IPS-15b (cell line): ENCODE measurements around the gene RAB36.

ENCODE experiments used
- H3K27me3 ChIP-seq: one replicate; pipeline ENCODE4 v1.6.1; 2013; ENCODE audit warnings: low read length; ENCODE audit not compliant: control insufficient read depth, insufficient read depth
- H3K36me3 ChIP-seq: one replicate; pipeline ENCODE4 v1.6.1; 2013; ENCODE audit warnings: low read length; ENCODE audit not compliant: control insufficient read depth, insufficient read depth
- H3K4me1 ChIP-seq: one replicate; pipeline ENCODE4 v1.6.1; 2013; ENCODE audit warnings: mild to moderate bottlenecking, low read length; ENCODE audit not compliant: control insufficient read depth, insufficient read depth
- H3K4me3 ChIP-seq: one replicate; pipeline ENCODE4 v1.5.1; 2013; ENCODE audit warnings: low read depth, low read length
- H3K9ac ChIP-seq: one replicate; pipeline ENCODE4 v1.6.1; 2013; ENCODE audit warnings: low read depth, mild to moderate bottlenecking, low read length
- H3K9me3 ChIP-seq: one replicate; pipeline ENCODE4 v1.6.1; 2013; ENCODE audit warnings: mild to moderate bottlenecking, low read length; ENCODE audit not compliant: control insufficient read depth, insufficient read depth

The RAB36 gene

GRCh38 chr22:23202812-23203451 is 57.7 kb downstream of the RAB36 start:
- Histone ChIP-seq H3K36me3 (peaks cover 8% of the 10 kb centered on the region), H3K9ac (no peak overlapping the region), H3K27me3 (no peaks in the 10 kb centered on the region), H3K9me3 (no peaks in the 10 kb centered on the region), H3K4me1 (peaks cover 8% of the 10 kb centered on the region), H3K4me3 (no peak overlapping the region)

DNA sequence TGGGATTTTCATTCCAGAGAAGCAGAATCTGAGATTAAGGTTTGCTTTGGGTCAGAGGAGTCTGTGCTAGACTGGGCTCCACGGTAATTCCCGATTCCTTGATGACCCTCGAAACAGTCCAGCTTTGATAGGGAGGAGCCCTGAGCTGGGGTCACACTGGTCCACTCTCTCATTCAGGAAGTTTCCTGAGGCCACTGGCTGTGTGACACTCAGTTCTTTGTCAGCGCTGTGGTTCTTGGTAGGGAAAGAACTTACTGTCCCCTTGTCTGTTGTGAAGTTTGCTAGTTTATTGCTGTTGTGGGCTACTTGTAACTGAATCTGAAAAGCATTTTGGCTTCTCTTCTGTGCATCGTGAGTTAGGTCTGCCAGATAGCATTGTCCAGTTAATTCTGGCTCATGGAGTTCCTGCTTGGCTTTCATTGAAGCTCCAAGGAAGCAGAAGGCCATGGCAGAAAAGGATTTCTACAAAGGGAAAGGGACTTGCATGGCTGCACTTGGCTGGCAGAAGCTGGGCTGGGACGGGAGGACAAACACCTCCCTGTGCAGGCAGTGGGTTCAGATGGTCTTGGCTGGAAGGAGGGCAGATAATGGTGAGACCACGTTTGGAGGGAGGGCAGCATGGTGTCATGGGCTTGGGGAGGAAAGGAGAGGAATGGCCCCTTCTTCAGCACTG is 58.3 kb downstream of the RAB36 start:
- Histone ChIP-seq H3K9ac (no peak overlapping the region), H3K4me1 (peaks cover 8% of the 10 kb centered on the region), H3K36me3 (peaks cover 11% of the 10 kb centered on the region)

GRCh38 chr22:23204125-23204488 is 58.8 kb downstream of the RAB36 start:
- Histone ChIP-seq H3K4me1 (peaks cover 6% of the 10 kb centered on the region), H3K27me3 (no peaks in the 10 kb centered on the region), H3K9ac (no peak overlapping the region), H3K4me3 (no peak overlapping the region), H3K9me3 (no peaks in the 10 kb centered on the region), H3K36me3 (peaks cover 11% of the 10 kb centered on the region)

More for the DNA sequence above, 58.3 kb downstream of the RAB36 start:
- Histone ChIP-seq H3K27me3 (no peaks in the 10 kb centered on the region), H3K9me3 (no peaks in the 10 kb centered on the region), H3K4me3 (no peak overlapping the region)

DNA sequence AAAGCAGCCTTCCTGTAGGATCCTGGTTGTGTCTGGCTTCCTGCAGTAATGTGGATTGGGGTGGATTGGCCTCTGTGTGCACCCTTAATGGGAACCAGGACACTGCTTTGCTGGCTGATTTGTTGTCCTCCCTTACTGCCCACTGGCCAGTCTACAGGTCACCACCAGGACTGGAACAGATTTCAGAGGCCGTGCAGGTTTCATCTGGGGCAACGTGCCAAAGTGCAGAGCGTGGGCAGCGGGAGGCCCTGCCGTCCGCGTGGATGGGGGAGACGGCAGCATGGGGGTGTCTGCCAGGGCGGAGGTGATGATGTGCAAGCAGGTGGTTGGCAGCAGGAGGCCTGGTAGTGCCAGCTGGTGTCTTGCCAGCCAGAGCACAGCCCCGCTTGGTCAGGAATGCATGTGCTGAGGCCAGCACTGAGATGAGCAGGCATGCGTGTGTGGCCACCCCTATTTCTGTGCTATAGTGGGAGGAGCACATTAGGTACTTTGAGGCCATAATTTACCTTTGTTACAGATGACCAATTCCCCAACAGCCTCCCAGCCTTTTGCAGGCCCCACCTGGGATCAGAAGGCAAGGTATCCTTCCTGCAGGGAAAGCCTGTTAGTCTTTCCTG is 59.4 kb downstream of the RAB36 start:
- Histone ChIP-seq H3K4me1 (peaks cover 3% of the 10 kb centered on the region), H3K4me3 (no peak overlapping the region), H3K9ac (no peak overlapping the region), H3K27me3 (no peaks in the 10 kb centered on the region), H3K36me3 (peaks cover 11% of the 10 kb centered on the region), H3K9me3 (no peaks in the 10 kb centered on the region)

- Histone ChIP-seq H3K27me3 (no peaks in the 10 kb centered on the region), H3K4me3 (no peak overlapping the region), H3K9me3 (no peaks in the 10 kb centered on the region), H3K4me1 (peaks cover 3% of the 10 kb centered on the region), H3K9ac (no peak overlapping the region), H3K36me3 (peaks cover 11% of the 10 kb centered on the region)
These were observed 60.2 kb downstream of the RAB36 start for GRCh38 chr22:23205339-23206049.

- no peak overlapping the region for H3K4me3 ChIP-seq
- H3K9me3 ChIP-seq: no peaks in the 10 kb centered on the region
- H3K4me1 ChIP-seq: no peaks in the 10 kb centered on the region
- H3K9ac ChIP-seq: no peak overlapping the region
- H3K27me3 ChIP-seq: no peaks in the 10 kb centered on the region
- peaks cover 11% of the 10 kb centered on the region for H3K36me3 ChIP-seq
These were observed 61.6 kb downstream of the RAB36 start for GRCh38 chr22:23206915-23207314.

DNA sequence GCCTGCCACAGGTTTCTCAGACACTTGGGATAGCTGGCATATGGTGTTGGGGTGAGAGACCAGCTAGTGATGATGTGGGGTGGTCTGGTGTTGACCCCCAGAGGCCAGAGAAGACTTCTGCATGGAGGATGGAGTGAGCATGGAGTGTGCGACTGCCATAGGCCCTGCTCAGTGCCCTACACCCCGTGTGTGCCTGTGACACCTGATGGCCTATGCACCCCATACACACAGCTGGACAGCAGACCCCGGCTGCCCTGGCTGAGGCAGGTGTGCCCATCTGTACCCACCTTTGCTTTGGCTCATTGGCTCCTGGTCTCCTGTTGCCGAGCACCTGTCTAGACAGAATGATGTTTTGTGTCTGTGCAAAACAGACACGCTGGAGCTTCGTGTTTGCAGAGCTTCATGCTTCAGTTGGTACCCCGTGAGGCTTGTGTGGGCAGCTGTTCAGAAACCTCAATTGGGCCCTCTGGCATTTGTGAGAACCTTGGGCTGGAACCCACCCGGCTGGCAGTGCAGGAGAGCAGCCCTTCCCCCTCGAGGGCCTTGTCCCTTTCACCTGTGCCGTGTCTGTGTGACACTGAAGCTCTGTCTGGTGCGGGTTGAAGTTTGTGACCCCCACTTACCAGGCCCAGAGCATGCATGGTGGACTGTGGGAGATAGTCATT is 62.6 kb downstream of the RAB36 start:
- Histone ChIP-seq H3K4me1 (no peaks in the 10 kb centered on the region), H3K9ac (no peak overlapping the region), H3K4me3 (no peak overlapping the region), H3K27me3 (no peaks in the 10 kb centered on the region), H3K9me3 (no peaks in the 10 kb centered on the region), H3K36me3 (peaks cover 11% of the 10 kb centered on the region)

- H3K9ac ChIP-seq: no peak overlapping the region
- H3K4me1 ChIP-seq: no peaks in the 10 kb centered on the region
- no peaks in the 10 kb centered on the region for H3K27me3 ChIP-seq
- H3K9me3 ChIP-seq: no peaks in the 10 kb centered on the region
- H3K36me3 ChIP-seq: peaks cover 6% of the 10 kb centered on the region
- no peak overlapping the region for H3K4me3 ChIP-seq
These were observed 65.3 kb downstream of the RAB36 start for GRCh38 chr22:23210428-23211170.

GRCh38 chr22:23211622-23212021 is 66.3 kb downstream of the RAB36 start:
- Histone ChIP-seq H3K4me3 (no peak overlapping the region), H3K4me1 (no peaks in the 10 kb centered on the region), H3K36me3 (peaks cover 6% of the 10 kb centered on the region), H3K9ac (no peak overlapping the region), H3K27me3 (no peaks in the 10 kb centered on the region), H3K9me3 (no peaks in the 10 kb centered on the region)

GRCh38 chr22:23212061-23213021 is 67.1 kb downstream of the RAB36 start:
- H3K9ac ChIP-seq: no peak overlapping the region
- no peak overlapping the region for H3K4me3 ChIP-seq
- H3K9me3 ChIP-seq: no peaks in the 10 kb centered on the region
- peaks cover 6% of the 10 kb centered on the region for H3K36me3 ChIP-seq
- H3K4me1 ChIP-seq: no peaks in the 10 kb centered on the region
- H3K27me3 ChIP-seq: no peaks in the 10 kb centered on the region
